Erythroblast (primary cell): ENCODE results near the gene AMPH.

Source experiments
- GATA1 ChIP-seq: IDR thresholded peaks from 2 replicates; pipeline ENCODE4 v1.6.1; 2011; ENCODE audit warnings: low read depth, mild to moderate bottlenecking, control low read depth, low read length, moderate library complexity
- POLR2A ChIP-seq: IDR thresholded peaks from 2 replicates; pipeline ENCODE4 v1.6.1; 2011; ENCODE audit warnings: mild to moderate bottlenecking, low read length

DNA sequence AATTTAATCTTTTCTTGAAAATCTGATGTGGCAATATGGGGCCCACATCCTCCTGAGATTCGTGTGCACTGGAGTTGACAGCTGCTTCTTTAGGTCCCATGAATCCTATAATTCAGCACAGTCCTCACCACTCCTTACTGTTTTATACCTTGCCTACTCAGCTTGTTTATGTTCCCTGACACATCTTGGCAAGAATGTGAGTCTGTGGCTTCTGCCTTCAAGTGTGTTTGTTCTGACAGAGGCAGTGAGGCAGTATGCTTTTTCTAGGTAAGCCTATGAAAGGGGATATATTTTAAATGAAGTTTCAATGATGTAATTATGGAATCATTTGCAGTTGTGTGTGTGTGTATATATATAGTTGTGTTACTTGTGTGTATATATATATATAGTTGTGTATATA is 106.4 kb downstream of the AMPH start:
- TF ChIP-seq POLR2A (no peak), GATA1 (no peak)
